GM18951 (cell line): ENCODE results near the gene NOP10.

Experiments used
- POLR2A ChIP-seq: IDR thresholded peaks from 4 replicates; pipeline ENCODE4 v1.6.1; 2011; ENCODE audit warnings: mild to moderate bottlenecking; ENCODE audit not compliant: insufficient read length, insufficient read depth; ENCODE audit errors: extremely low read depth
- in situ Hi-C: fragments of 300-500 bp; cut with MboI; formaldehyde crosslinking; loops from one replicate; pipeline ENCODE4 v1.12.0; 2022; ENCODE audit warnings: low sequenced_read_pairs, mixed read lengths, inconsistent platforms; ENCODE audit not compliant: unreplicated experiment

Gene NOP10

GRCh38 chr15:34301058-34301457 lies 41.9 kb downstream of the NOP10 start:
- in situ Hi-C loops, result no loop called here
- no peak for TF ChIP-seq POLR2A

GRCh38 chr15:34297059-34297458 lies 45.9 kb downstream of the NOP10 start:
- in situ Hi-C loops, result no loop called here
- TF ChIP-seq POLR2A, result no peak

- in situ Hi-C loops, result no loop called here
- TF ChIP-seq POLR2A, result no peak
Observed at GRCh38 chr15:34292621-34293020, 50.3 kb downstream of the NOP10 start.
